ENCODE measurements around the gene VWF.

The VWF gene

GRCh38 chr12:5973461-5974115, 150.9 kb downstream of the VWF start:
- DNase-seq = no peak

- DNase-seq = no peak
Observed at GRCh38 chr12:5972387-5972786, 152.1 kb downstream of the VWF start.

- DNase-seq = no peak
Observed at GRCh38 chr12:5971194-5971850, 153.1 kb downstream of the VWF start.

GRCh38 chr12:5969974-5970690, 154.3 kb downstream of the VWF start:
- no peak for DNase-seq

- no peak for DNase-seq
Observed at GRCh38 chr12:5969156-5969973, 155.1 kb downstream of the VWF start.

- no peak for DNase-seq
Observed at GRCh38 chr12:5967645-5968415, 156.6 kb downstream of the VWF start.

GRCh38 chr12:5966486-5967095, 157.9 kb downstream of the VWF start:
- DNase-seq = no peak

- DNase-seq = peak; percentile 58
Observed at GRCh38 chr12:5965950-5966383, 158.5 kb downstream of the VWF start.

GRCh38 chr12:5964913-5965900, 159.3 kb downstream of the VWF start:
- DNase-seq = no peak

- DNase-seq = no peak
Observed at GRCh38 chr12:5963515-5963914, 161.0 kb downstream of the VWF start.

GRCh38 chr12:5960783-5961182, 163.7 kb downstream of the VWF start:
- DNase-seq = no peak

- DNase-seq = no peak
Observed at GRCh38 chr12:5956987-5957386, 167.5 kb downstream of the VWF start.

- DNase-seq = no peak
Observed at GRCh38 chr12:5954661-5955060, 169.8 kb downstream of the VWF start.

- no peak for DNase-seq
Observed at GRCh38 chr12:5953835-5954586, 170.5 kb downstream of the VWF start.

- no peak for DNase-seq
Observed at GRCh38 chr12:5952031-5952430, 172.4 kb downstream of the VWF start.

GRCh38 chr12:5948696-5949095, 175.8 kb downstream of the VWF start:
- no peak for DNase-seq

- no peak for DNase-seq
Observed at GRCh38 chr12:5947006-5947405, 177.5 kb downstream of the VWF start.

GRCh38 chr12:5946388-5946787, 178.1 kb downstream of the VWF start:
- no peak for DNase-seq

- DNase-seq = no peak
Observed at GRCh38 chr12:5945071-5946008, 179.1 kb downstream of the VWF start, which contains the start of gene ANO2. Gene ANO2 (minus strand): TSS chr12:5945259. CDS start chr12:5945217, 42 bp downstream.
